Measurements from ENCODE around the gene KRT14. TPM values are rescaled to one million over a fixed set of nuclear protein-coding genes. Genes with fewer than 3 reads are reported as not detected.

The KRT14 gene
- total RNA-seq, 2 donors from 2014 or later: not detected

DNA sequence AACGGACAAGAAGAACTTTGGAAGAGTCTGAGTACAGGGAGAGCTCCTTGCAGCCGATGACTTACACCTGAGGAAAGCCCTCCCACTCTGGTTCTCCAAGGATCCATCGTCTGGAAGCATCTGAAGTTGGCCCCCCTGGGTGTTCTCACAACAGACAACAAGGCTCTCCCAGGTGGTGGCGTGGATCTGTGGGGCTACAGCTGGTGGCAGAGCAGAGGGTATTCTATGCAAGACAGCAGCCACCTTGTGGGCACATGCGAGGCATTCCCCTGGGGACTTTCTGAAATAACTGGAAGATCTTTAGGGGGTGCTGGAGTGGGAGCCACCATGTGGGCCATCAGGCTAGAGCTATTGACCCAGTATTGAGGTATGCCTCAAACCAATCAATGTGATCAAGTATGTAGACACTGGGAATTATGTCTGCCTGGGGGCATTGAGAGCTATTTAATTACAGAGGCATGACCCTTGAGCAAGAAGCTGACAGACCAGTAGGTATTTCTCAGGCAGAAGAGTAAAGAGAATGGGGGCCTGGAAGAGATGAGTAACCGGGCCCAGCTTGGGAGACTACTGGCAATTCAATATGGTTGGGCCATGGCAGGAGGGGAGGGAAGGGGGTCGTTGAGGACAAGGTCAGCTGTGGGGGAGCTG, 51.7 kb downstream of the KRT14 start:
- DNase-seq: no peak
- Histone ChIP-seq H3K9ac (ENCODE audit: low read depth in 2 of 2, low read length in 2 of 2) (no peak overlapping the region), H3K36me3 (no peaks in the 10 kb centered on the region), H3K9me3 (no peaks in the 10 kb centered on the region), H3K4me1 (peaks cover 4% of the 10 kb centered on the region), H3K27ac (no peak overlapping the region), H3K4me3 (no peak overlapping the region), H3K27me3 (no peaks in the 10 kb centered on the region)
- intact Hi-C loops (cut with DNase I): no loop called here
- TF ChIP-seq, protein P1, sequence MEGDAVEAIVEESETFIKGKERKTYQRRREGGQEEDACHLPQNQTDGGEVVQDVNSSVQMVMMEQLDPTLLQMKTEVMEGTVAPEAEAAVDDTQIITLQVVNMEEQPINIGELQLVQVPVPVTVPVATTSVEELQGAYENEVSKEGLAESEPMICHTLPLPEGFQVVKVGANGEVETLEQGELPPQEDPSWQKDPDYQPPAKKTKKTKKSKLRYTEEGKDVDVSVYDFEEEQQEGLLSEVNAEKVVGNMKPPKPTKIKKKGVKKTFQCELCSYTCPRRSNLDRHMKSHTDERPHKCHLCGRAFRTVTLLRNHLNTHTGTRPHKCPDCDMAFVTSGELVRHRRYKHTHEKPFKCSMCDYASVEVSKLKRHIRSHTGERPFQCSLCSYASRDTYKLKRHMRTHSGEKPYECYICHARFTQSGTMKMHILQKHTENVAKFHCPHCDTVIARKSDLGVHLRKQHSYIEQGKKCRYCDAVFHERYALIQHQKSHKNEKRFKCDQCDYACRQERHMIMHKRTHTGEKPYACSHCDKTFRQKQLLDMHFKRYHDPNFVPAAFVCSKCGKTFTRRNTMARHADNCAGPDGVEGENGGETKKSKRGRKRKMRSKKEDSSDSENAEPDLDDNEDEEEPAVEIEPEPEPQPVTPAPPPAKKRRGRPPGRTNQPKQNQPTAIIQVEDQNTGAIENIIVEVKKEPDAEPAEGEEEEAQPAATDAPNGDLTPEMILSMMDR (IDR thresholded peaks at IDR 0.05): no peak

DNA sequence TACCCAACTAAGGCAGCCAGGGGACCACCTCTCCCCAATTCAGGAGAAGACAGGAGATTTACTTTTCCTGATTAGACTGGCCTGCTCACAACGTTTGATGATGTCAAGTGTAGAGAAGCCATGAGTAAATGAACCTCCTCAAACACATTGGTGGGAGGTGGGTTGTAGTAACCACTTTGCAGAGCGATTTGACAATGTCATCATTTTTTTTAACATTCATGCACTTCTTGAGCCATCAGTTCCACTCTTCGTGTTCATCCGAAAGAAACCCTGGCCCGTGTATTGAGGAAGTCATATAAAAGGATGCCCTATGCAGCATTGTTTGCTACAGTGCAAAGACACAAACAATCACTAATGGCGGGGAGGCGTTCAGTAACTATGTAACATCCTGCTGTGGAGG, 53.1 kb downstream of the KRT14 start:
- no peak overlapping the region for H3K27ac ChIP-seq
- no peak overlapping the region for H3K4me3 ChIP-seq
- DNase-seq: no peak
- TF ChIP-seq, protein P1 (IDR thresholded peaks at IDR 0.05): no peak
- intact Hi-C loops (cut with DNase I): no loop called here
- peaks cover under 1% of the 10 kb centered on the region for H3K27me3 ChIP-seq
- peaks cover 4% of the 10 kb centered on the region for H3K4me1 ChIP-seq
- H3K36me3 ChIP-seq: no peaks in the 10 kb centered on the region
- H3K9me3 ChIP-seq: no peaks in the 10 kb centered on the region
- H3K9ac ChIP-seq (ENCODE audit: low read depth in 2 of 2, low read length in 2 of 2): no peak overlapping the region

DNA sequence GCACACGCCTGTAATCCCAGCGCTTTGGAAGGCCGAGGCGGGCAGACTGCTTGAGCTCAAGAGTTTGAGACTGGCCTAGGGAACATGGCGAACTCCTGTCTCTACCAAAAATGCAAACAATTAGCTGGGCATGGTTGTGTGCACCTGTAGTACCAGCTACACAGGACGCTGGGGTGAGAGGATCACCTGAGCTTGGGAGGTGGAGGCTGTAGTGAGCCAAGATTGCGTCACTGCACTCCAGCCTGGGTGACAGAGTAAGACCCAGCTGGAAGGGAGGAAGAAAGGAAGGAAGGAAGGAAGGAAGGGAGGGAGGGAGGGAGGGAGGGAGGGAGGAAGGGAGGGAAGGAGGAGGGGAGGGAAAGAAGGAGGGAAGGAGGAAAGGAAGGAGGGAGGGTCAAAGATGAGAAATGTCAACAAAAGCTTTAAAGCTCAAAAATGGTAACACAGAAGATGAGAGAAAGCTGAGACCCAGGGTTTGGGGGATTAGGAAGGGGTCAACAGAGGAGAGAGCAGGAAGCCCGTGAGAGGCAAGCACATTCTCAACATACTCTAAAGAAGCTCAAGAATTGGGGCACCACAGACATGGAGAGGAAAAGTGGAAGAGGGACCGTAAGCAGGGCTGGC, 53.6 kb downstream of the KRT14 start:
- no peak for DNase-seq
- no peaks in the 10 kb centered on the region for H3K36me3 ChIP-seq
- TF ChIP-seq, protein P1 (IDR thresholded peaks at IDR 0.05): no peak
- H3K27ac ChIP-seq: no peak overlapping the region
- no peak overlapping the region for H3K4me3 ChIP-seq
- intact Hi-C loops (cut with DNase I): no loop called here
- H3K9ac ChIP-seq (ENCODE audit: low read depth in 2 of 2, low read length in 2 of 2): no peak overlapping the region
- peaks cover 4% of the 10 kb centered on the region for H3K4me1 ChIP-seq
- H3K9me3 ChIP-seq: no peaks in the 10 kb centered on the region
- peaks cover 6% of the 10 kb centered on the region for H3K27me3 ChIP-seq

Other genes with a start within 250 kb of the KRT14 start
- not detected for gene KRT33A, start 236.1 kb downstream of the KRT14 start, total RNA-seq
- gene KRT33B, start 217.1 kb downstream of the KRT14 start, total RNA-seq: not detected
- not detected for gene KRT34, start 204.6 kb downstream of the KRT14 start, total RNA-seq
- gene KRT31, start 189.3 kb downstream of the KRT14 start, total RNA-seq: not detected
- not detected for gene KRT37, start 162.3 kb downstream of the KRT14 start, total RNA-seq
- gene KRT38, start 145.9 kb downstream of the KRT14 start, total RNA-seq: not detected
- gene KRT32, start 119.5 kb downstream of the KRT14 start, total RNA-seq: not detected
- gene KRT35, start 105.7 kb downstream of the KRT14 start, total RNA-seq: not detected
- gene KRT36, start 97.0 kb downstream of the KRT14 start, total RNA-seq: not detected
- under 1 TPM in 1 of 2 donors, not detected in 1; 0.25 TPM for gene KRT13, start 81.3 kb downstream of the KRT14 start, total RNA-seq
- 10 to 100 TPM in 1 of 2 donors, 1 to 10 TPM in 1; 5.8 to 20.0 TPM for gene KRT15, start 68.0 kb downstream of the KRT14 start, total RNA-seq
- gene KRT19, start 58.6 kb downstream of the KRT14 start, total RNA-seq: 1,000 to 10,000 TPM; 2,159 to 2,203 TPM
- gene KRT9, start 14.8 kb downstream of the KRT14 start, total RNA-seq: not detected
- gene KRT16, start 25.9 kb upstream of the KRT14 start, total RNA-seq: not detected
- gene KRT17, start 37.7 kb upstream of the KRT14 start, total RNA-seq: 1 to 10 TPM in 1 of 2 donors, not detected in 1; 1.2 TPM
- gene EIF1, start 102.0 kb upstream of the KRT14 start, total RNA-seq: 100 to 1,000 TPM; 574 to 740 TPM
- not detected for gene GAST, start 125.4 kb upstream of the KRT14 start, total RNA-seq
- gene HAP1, start 147.7 kb upstream of the KRT14 start, total RNA-seq: under 1 TPM; 0.10 to 0.53 TPM
- 100 to 1,000 TPM; 317 to 353 TPM for gene JUP, start 199.8 kb upstream of the KRT14 start, total RNA-seq
- 10 to 100 TPM in 1 of 2 donors, 1 to 10 TPM in 1; 8.5 to 16.7 TPM for gene P3H4, start 225.1 kb upstream of the KRT14 start, total RNA-seq
- gene FKBP10, start 226.1 kb upstream of the KRT14 start, total RNA-seq: 10 to 100 TPM; 10.3 to 12.8 TPM
- gene NT5C3B, start 249.3 kb upstream of the KRT14 start, total RNA-seq: 10 to 100 TPM; 19.5 to 20.2 TPM

Data from colonic mucosa (tissue), 4 donors.